ACHN (cell line): ENCODE data around the gene BORCS5.
"Not testable (repeated sequence)": the region's sequence is repeated elsewhere in the genome, so short reads cannot be mapped to it uniquely, and the experiment has no call there.

ENCODE experiments used
- DNase-seq: peaks from one replicate; pipeline ENCODE4 v3.0.0-alpha.2; 2015
- in situ Hi-C: cut with HindIII; loops from 2 replicates; pipeline ENCODE4 v1.10.0; 2017; ENCODE audit warnings: low sequenced_read_pairs, low pct_ligation_motif_present, low pct_unique_long_range_greater_than_20kb

Gene BORCS5

GRCh38 chr12:12380949-12381593, 24.2 kb downstream of the BORCS5 start:
- DNase-seq, result no peak
- in situ Hi-C loops, result no loop called here

GRCh38 chr12:12381982-12382381, 25.1 kb downstream of the BORCS5 start:
- DNase-seq, result no peak
- in situ Hi-C loops, result no loop called here

GRCh38 chr12:12384571-12385340, 27.9 kb downstream of the BORCS5 start:
- no peak for DNase-seq
- in situ Hi-C loops, result no loop called here

- DNase-seq, result peak; percentile 31
- in situ Hi-C loops, result no loop called here
These were observed 30.6 kb downstream of the BORCS5 start for GRCh38 chr12:12387501-12387900.

GRCh38 chr12:12392413-12392812, 35.5 kb downstream of the BORCS5 start:
- no peak for DNase-seq
- in situ Hi-C loops, result no loop called here

- in situ Hi-C loops, result no loop called here
- no peak for DNase-seq
These were observed 36.3 kb downstream of the BORCS5 start for GRCh38 chr12:12393171-12393570.

GRCh38 chr12:12396694-12397093, 39.8 kb downstream of the BORCS5 start:
- DNase-seq, result no peak
- in situ Hi-C loops, result no loop called here

- DNase-seq, result no peak
- in situ Hi-C loops, result no loop called here
These were observed 40.3 kb downstream of the BORCS5 start for GRCh38 chr12:12397184-12397583.

- peak; percentile 42 for DNase-seq
- in situ Hi-C loops, result no loop called here
These were observed 41.4 kb downstream of the BORCS5 start for GRCh38 chr12:12398026-12398859.

GRCh38 chr12:12399161-12399560, 42.3 kb downstream of the BORCS5 start:
- in situ Hi-C loops, result no loop called here
- DNase-seq, result no peak

- in situ Hi-C loops, result no loop called here
- no peak for DNase-seq
These were observed 43.0 kb downstream of the BORCS5 start for GRCh38 chr12:12399776-12400305.

GRCh38 chr12:12400793-12401192, 43.9 kb downstream of the BORCS5 start:
- in situ Hi-C loops, result no loop called here
- DNase-seq, result no peak

GRCh38 chr12:12403264-12404248, 46.7 kb downstream of the BORCS5 start:
- in situ Hi-C loops, result no loop called here
- no peak for DNase-seq

- in situ Hi-C loops, result no loop called here
- no peak for DNase-seq
These were observed 47.4 kb downstream of the BORCS5 start for GRCh38 chr12:12404297-12404696.

- no peak for DNase-seq
- in situ Hi-C loops, result no loop called here
These were observed 49.0 kb downstream of the BORCS5 start for GRCh38 chr12:12405882-12406281.

GRCh38 chr12:12406762-12407161, 49.9 kb downstream of the BORCS5 start:
- DNase-seq, result no peak
- in situ Hi-C loops, result no loop called here

- in situ Hi-C loops, result no loop called here
- DNase-seq, result no peak
These were observed 51.4 kb downstream of the BORCS5 start for GRCh38 chr12:12408265-12408690.

GRCh38 chr12:12409337-12409736, 52.5 kb downstream of the BORCS5 start:
- DNase-seq, in situ Hi-C loops: not testable (repeated sequence)
